ENCODE measurements around the gene COL23A1. TPM values are rescaled to one million over a fixed set of nuclear protein-coding genes. Genes with fewer than 3 reads are reported as not detected.

The COL23A1 gene
- total and polyA plus RNA-seq, 2 donors (not counting 1 experiment from before 2014, with no cell fraction given), result not detected

DNA sequence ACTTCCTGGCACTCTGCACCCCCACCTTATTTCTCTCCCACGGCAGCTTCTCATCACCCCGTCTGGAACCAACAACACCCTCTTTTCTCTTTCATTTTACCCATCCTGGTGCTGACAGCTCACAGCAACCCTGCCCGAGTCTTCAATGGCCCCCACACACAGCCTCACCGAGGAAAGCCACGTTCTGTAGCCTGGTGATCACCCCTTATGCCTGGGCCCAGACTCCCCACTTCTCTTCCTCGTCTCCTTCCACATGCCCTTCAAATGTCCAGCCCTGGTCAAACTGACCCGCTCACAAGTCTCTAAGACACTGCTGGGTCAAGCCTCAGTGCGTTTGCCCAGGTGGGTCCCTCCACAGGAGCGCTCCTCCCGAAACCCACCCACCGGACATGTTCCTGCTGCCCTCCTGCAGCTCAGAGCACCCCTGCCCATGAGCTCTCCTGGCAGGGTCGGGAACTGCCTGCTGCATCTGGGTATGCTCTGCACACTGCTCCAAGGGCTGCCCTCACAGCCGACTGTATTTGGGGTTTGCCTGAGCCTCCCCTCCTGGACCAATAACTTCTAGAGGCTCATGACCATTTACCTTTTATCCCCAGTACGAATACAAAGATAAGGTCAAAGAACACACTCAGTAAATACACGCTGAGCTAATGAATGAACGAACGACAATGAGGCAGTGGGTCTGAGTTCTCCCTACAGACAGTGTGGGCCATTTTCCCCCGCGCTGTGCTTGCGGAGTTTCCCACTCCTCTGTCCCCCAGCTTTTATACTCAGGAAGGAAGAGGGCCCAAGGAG lies 202.9 kb downstream of the COL23A1 start:
- H3K4me3 ChIP-seq (replicated peaks in 1 of 4; ENCODE audit: control extremely low read depth in 1 of 4, insufficient read depth in 1 of 4, low read depth in 3 of 4, low read length in 4 of 4), result no peak overlapping the region
- DNase-seq (ENCODE audit: low read depth in 2 of 2), result no peak
- H3K27ac ChIP-seq (ENCODE audit: insufficient read depth, low read length), result no peak overlapping the region
- no peaks in the 10 kb centered on the region for H3K27me3 ChIP-seq (ENCODE audit: control insufficient read depth, insufficient read depth, low read length)
- no peak for TF ChIP-seq EZH2 (IDR thresholded peaks at IDR 0.05; ENCODE audit: low read length, missing control alignments)
- TF ChIP-seq, protein P1, sequence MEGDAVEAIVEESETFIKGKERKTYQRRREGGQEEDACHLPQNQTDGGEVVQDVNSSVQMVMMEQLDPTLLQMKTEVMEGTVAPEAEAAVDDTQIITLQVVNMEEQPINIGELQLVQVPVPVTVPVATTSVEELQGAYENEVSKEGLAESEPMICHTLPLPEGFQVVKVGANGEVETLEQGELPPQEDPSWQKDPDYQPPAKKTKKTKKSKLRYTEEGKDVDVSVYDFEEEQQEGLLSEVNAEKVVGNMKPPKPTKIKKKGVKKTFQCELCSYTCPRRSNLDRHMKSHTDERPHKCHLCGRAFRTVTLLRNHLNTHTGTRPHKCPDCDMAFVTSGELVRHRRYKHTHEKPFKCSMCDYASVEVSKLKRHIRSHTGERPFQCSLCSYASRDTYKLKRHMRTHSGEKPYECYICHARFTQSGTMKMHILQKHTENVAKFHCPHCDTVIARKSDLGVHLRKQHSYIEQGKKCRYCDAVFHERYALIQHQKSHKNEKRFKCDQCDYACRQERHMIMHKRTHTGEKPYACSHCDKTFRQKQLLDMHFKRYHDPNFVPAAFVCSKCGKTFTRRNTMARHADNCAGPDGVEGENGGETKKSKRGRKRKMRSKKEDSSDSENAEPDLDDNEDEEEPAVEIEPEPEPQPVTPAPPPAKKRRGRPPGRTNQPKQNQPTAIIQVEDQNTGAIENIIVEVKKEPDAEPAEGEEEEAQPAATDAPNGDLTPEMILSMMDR (conservative IDR thresholded peaks at IDR 0.05 in 1 of 2, IDR thresholded peaks at IDR 0.05 in 1 of 2; ENCODE audit: low read depth in 1 of 2, low read length in 2 of 2), result no peak
- no peaks in the 10 kb centered on the region for H3K4me1 ChIP-seq (ENCODE audit: control insufficient read depth, extremely low read depth, insufficient read depth, low read length)
- no peaks in the 10 kb centered on the region for H4K20me1 ChIP-seq (ENCODE audit: control insufficient read depth, extremely low read depth, insufficient read depth, low read length)
- no peaks in the 10 kb centered on the region for H3K79me2 ChIP-seq (ENCODE audit: control insufficient read depth, insufficient read depth, low read length)
- no peaks in the 10 kb centered on the region for H3K9me3 ChIP-seq (ENCODE audit: control insufficient read depth, insufficient read depth, low read depth, low read length)
- no peak overlapping the region for H3K9ac ChIP-seq (ENCODE audit: insufficient read depth, low read length)
- H2AFZ ChIP-seq (ENCODE audit: low read length), result no peak overlapping the region
- no peak overlapping the region for H3K4me2 ChIP-seq (ENCODE audit: extremely low read depth, insufficient read depth, low read length)
- H3K36me3 ChIP-seq (ENCODE audit: control insufficient read depth, insufficient read depth, low read length), result no peaks in the 10 kb centered on the region

DNA sequence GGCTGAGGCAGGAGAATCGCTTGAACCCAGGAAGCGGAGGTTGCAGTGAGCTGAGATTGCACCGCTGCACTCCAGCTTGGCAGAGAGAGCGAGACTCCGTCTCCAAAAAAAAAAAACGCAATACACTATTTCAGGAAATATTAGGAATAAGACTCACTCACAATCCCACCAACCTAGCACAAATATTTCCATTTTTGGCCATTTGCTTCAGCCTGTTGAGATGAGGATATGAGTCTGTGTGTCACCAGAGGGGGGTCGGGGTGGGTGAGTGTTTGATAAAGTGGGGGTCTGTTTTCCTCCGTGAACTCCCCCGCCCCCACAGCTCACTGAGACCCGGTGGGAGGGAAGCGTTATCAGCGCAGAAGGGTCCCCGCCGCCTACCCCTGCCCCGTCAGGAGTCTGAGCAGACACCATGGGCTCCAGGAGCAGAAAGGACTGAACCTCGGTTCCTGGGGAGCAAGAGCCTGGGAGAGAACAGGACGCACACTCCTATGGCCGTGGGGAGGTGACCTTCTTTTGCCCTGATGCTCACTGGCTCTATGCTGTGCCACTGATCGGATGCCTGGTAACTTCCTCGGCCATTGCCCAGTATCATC lies 203.8 kb downstream of the COL23A1 start:
- DNase-seq (ENCODE audit: low read depth in 2 of 2), result no peak
- Histone ChIP-seq H3K9ac (ENCODE audit: insufficient read depth, low read length) (no peak overlapping the region), H3K4me3 (replicated peaks in 1 of 4; ENCODE audit: control extremely low read depth in 1 of 4, insufficient read depth in 1 of 4, low read depth in 3 of 4, low read length in 4 of 4) (no peak overlapping the region), H3K36me3 (ENCODE audit: control insufficient read depth, insufficient read depth, low read length) (no peaks in the 10 kb centered on the region), H4K20me1 (ENCODE audit: control insufficient read depth, extremely low read depth, insufficient read depth, low read length) (no peaks in the 10 kb centered on the region), H3K9me3 (ENCODE audit: control insufficient read depth, insufficient read depth, low read depth, low read length) (no peaks in the 10 kb centered on the region), H3K27ac (ENCODE audit: insufficient read depth, low read length) (no peak overlapping the region), H3K27me3 (ENCODE audit: control insufficient read depth, insufficient read depth, low read length) (no peaks in the 10 kb centered on the region), H3K4me1 (ENCODE audit: control insufficient read depth, extremely low read depth, insufficient read depth, low read length) (no peaks in the 10 kb centered on the region), H3K79me2 (ENCODE audit: control insufficient read depth, insufficient read depth, low read length) (no peaks in the 10 kb centered on the region), H2AFZ (ENCODE audit: low read length) (no peak overlapping the region), H3K4me2 (ENCODE audit: extremely low read depth, insufficient read depth, low read length) (no peak overlapping the region)
- TF ChIP-seq EZH2 (IDR thresholded peaks at IDR 0.05; ENCODE audit: low read length, missing control alignments), result no peak
- TF ChIP-seq, protein P1 (conservative IDR thresholded peaks at IDR 0.05 in 1 of 2, IDR thresholded peaks at IDR 0.05 in 1 of 2; ENCODE audit: low read depth in 1 of 2, low read length in 2 of 2), result no peak

DNA sequence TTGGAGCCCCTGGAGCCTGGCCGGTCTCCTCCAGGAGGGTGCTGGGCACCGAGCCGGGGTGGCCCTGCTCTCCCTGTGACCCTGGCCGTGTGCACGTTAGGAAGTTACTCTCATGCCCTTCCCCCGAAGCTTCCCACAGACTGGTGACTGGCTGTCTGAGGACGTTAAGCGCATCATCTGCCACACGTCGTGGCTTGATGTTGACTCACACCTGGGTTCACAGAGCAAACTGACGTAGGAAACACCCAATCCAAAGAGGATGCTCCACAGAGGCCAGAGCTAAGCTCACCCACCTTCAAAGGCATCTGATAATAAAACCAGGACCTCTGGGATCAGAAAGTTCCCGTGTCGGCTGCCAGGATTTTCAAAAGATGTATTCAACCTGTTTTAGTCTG lies 204.7 kb downstream of the COL23A1 start:
- H3K79me2 ChIP-seq (ENCODE audit: control insufficient read depth, insufficient read depth, low read length), result no peaks in the 10 kb centered on the region
- no peak overlapping the region for H3K4me2 ChIP-seq (ENCODE audit: extremely low read depth, insufficient read depth, low read length)
- no peaks in the 10 kb centered on the region for H3K4me1 ChIP-seq (ENCODE audit: control insufficient read depth, extremely low read depth, insufficient read depth, low read length)
- H3K27me3 ChIP-seq (ENCODE audit: control insufficient read depth, insufficient read depth, low read length), result no peaks in the 10 kb centered on the region
- DNase-seq (ENCODE audit: low read depth in 2 of 2), result peak in 1 of 2 donors; percentile 9
- H3K27ac ChIP-seq (ENCODE audit: insufficient read depth, low read length), result no peak overlapping the region
- no peak overlapping the region for H2AFZ ChIP-seq (ENCODE audit: low read length)
- H3K36me3 ChIP-seq (ENCODE audit: control insufficient read depth, insufficient read depth, low read length), result no peaks in the 10 kb centered on the region
- H3K9ac ChIP-seq (ENCODE audit: insufficient read depth, low read length), result no peak overlapping the region
- no peaks in the 10 kb centered on the region for H3K9me3 ChIP-seq (ENCODE audit: control insufficient read depth, insufficient read depth, low read depth, low read length)
- H3K4me3 ChIP-seq (replicated peaks in 1 of 4; ENCODE audit: control extremely low read depth in 1 of 4, insufficient read depth in 1 of 4, low read depth in 3 of 4, low read length in 4 of 4), result no peak overlapping the region
- TF ChIP-seq, protein P1 (conservative IDR thresholded peaks at IDR 0.05 in 1 of 2, IDR thresholded peaks at IDR 0.05 in 1 of 2; ENCODE audit: low read depth in 1 of 2, low read length in 2 of 2), result no peak
- no peak for TF ChIP-seq EZH2 (IDR thresholded peaks at IDR 0.05; ENCODE audit: low read length, missing control alignments)
- no peaks in the 10 kb centered on the region for H4K20me1 ChIP-seq (ENCODE audit: control insufficient read depth, extremely low read depth, insufficient read depth, low read length)

All from fibroblast of lung (primary cell).